Measurements from ENCODE around the gene CAPN8. TPM values are rescaled to one million over a fixed set of nuclear protein-coding genes. Genes with fewer than 3 reads are reported as not detected.
A peak's percentile ranks its signal among the peaks of the same experiment; 100 is the strongest.

CAPN8 gene
- total RNA-seq, 2 experiments from 2014 or later: 0.27 to 0.34 TPM

DNA sequence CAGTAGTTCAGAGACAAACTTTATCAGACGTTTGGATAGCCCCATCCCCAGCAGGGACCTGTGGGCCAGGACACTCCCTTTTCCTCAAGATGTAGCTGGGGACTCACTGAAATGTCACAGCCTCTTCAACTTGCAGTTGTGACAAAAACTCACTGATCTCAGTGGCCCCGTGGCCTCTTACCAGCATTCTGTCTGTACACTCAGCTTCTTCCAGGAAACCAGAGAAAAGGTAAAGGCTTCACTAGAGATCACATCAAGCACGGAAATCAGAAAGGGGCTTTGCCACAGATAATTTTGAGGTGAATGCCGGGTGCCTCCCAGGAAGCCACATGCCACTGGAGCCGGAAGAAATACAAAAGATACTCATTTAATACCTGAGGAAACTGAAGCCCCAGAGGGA lies 150.1 kb downstream of the CAPN8 start:
- peaks cover 46% of the 10 kb centered on the region for H3K4me1 Mint-ChIP-seq (ENCODE audit: low read depth)
- peak overlapping the region; percentile 89 for H3K27ac Mint-ChIP-seq
- peaks cover 3% of the 10 kb centered on the region for H3K9me3 Mint-ChIP-seq
- DNase-seq (peak in 8 of 14 experiments; percentile 8 to 80 (median 48)), ATAC-seq (ENCODE audit: poor library complexity) (peak; percentile 79)
- Histone ChIP-seq H3K27ac (ENCODE audit: low read depth in 1 of 2, low read length in 2 of 2) (peak overlapping the region in 1 of 2 donors; percentile 65), H3K4me1 (ENCODE audit: insufficient read depth, low read length) (peaks cover 41% of the 10 kb centered on the region), H3K27me3 (ENCODE audit: control insufficient read depth in 1 of 2, insufficient read depth in 2 of 2, low read length in 2 of 2) (no peaks in the 10 kb centered on the region), H3K4me3 (ENCODE audit: low read length) (no peak overlapping the region), H3K36me3 (ENCODE audit: insufficient read depth, low read length) (no peaks in the 10 kb centered on the region), H3K9me3 (ENCODE audit: control insufficient read depth in 1 of 2, insufficient read depth in 1 of 2, low read length in 2 of 2) (peaks cover 0 to 6% of the 10 kb centered on the region in 2 experiments)
- no peak for TF ChIP-seq CTCF (IDR thresholded peaks at IDR 0.05)
- peak overlapping the region; percentile 71 for H3K4me3 Mint-ChIP-seq
- H3K27me3 Mint-ChIP-seq: no peaks in the 10 kb centered on the region
- intact Hi-C loops (cut with DNase I, micrococcal nuclease): no loop called here
- H3K36me3 Mint-ChIP-seq (ENCODE audit: low read depth): no peaks in the 10 kb centered on the region
- POLR2A ChIA-PET: interaction anchor here (0.6 to 3.0 kb wide), 3 partner anchors 32 to 151 kb away, joined by 3 to 18 read pairs (median 3); partner anchors contain the start of gene SUSD4
- CTCF ChIA-PET: no interaction called here

GRCh38 chr1:223514644-223515043 lies 150.9 kb downstream of the CAPN8 start:
- ATAC-seq (ENCODE audit: poor library complexity): no peak
- peaks cover 42% of the 10 kb centered on the region for H3K4me1 ChIP-seq (ENCODE audit: insufficient read depth, low read length)
- peaks cover 2% of the 10 kb centered on the region for H3K9me3 Mint-ChIP-seq
- H3K4me3 Mint-ChIP-seq: peak overlapping the region; percentile 65
- H3K27me3 ChIP-seq (ENCODE audit: control insufficient read depth in 1 of 2, insufficient read depth in 2 of 2, low read length in 2 of 2): no peaks in the 10 kb centered on the region
- no peaks in the 10 kb centered on the region for H3K36me3 ChIP-seq (ENCODE audit: insufficient read depth, low read length)
- peak overlapping the region in 1 of 2 donors; percentile 65 for H3K27ac ChIP-seq (ENCODE audit: low read depth in 1 of 2, low read length in 2 of 2)
- peak overlapping the region; percentile 89 for H3K27ac Mint-ChIP-seq
- ChIA-PET POLR2A (interaction anchor here (1.0 to 3.0 kb wide), 4 partner anchors 11 to 381 kb away, joined by 3 to 18 read pairs (median 4); partner anchors contain the start of gene SUSD4), CTCF (no interaction called here)
- intact Hi-C loops (cut with DNase I, micrococcal nuclease): no loop called here
- TF ChIP-seq CTCF (IDR thresholded peaks at IDR 0.05): no peak
- no peak overlapping the region for H3K4me3 ChIP-seq (ENCODE audit: low read length)
- H3K9me3 ChIP-seq (ENCODE audit: control insufficient read depth in 1 of 2, insufficient read depth in 1 of 2, low read length in 2 of 2): peaks cover 0 to 3% of the 10 kb centered on the region in 2 experiments
- peaks cover 53% of the 10 kb centered on the region for H3K4me1 Mint-ChIP-seq (ENCODE audit: low read depth)
- DNase-seq: peak in 2 of 14 experiments; percentile 7 to 10
- H3K36me3 Mint-ChIP-seq (ENCODE audit: low read depth): no peaks in the 10 kb centered on the region
- H3K27me3 Mint-ChIP-seq: no peaks in the 10 kb centered on the region

DNA sequence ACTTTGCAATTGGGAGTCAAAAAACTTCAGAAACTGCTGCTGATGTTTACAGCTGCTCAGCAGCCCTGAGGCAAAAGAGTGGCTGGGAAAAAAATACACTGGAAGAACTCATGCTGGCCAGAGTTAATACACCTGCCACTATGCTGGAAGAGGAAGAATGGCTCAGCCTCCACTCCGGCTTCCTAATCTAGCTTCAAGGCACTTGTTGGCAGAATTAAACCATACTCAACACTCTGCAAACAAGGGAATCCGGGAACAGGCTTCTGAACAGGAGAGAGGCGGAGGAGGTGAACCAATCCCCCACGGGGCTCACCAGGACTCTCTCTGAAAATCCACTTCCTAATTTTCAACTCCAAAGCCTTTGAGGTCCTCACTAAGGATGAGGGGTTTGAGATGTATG lies 152.2 kb downstream of the CAPN8 start:
- intact Hi-C loops (cut with DNase I, micrococcal nuclease): no loop called here
- H3K4me1 Mint-ChIP-seq (ENCODE audit: low read depth): peaks cover 58% of the 10 kb centered on the region

More for the DNA sequence above, 152.2 kb downstream of the CAPN8 start:
- H3K4me3 ChIP-seq (ENCODE audit: low read length): no peak overlapping the region
- H3K27ac ChIP-seq (ENCODE audit: low read depth in 1 of 2, low read length in 2 of 2): no peak overlapping the region
- no peaks in the 10 kb centered on the region for H3K27me3 Mint-ChIP-seq
- peaks cover 0 to 3% of the 10 kb centered on the region in 2 experiments for H3K9me3 ChIP-seq (ENCODE audit: control insufficient read depth in 1 of 2, insufficient read depth in 1 of 2, low read length in 2 of 2)
- no peaks in the 10 kb centered on the region for H3K27me3 ChIP-seq (ENCODE audit: control insufficient read depth in 1 of 2, insufficient read depth in 2 of 2, low read length in 2 of 2)
- no peak for TF ChIP-seq CTCF (IDR thresholded peaks at IDR 0.05)
- H3K9me3 Mint-ChIP-seq: no peaks in the 10 kb centered on the region
- ChIA-PET POLR2A (interaction anchor here (1.4 kb wide), 1 partner anchor 10 kb away, joined by 4 read pairs; no protein-coding TSS in a partner anchor), CTCF (no interaction called here)
- DNase-seq (no peak), ATAC-seq (ENCODE audit: poor library complexity) (no peak)
- H3K4me3 Mint-ChIP-seq: no peak overlapping the region
- no peaks in the 10 kb centered on the region for H3K36me3 Mint-ChIP-seq (ENCODE audit: low read depth)
- H3K27ac Mint-ChIP-seq: peak overlapping the region; percentile 89
- no peaks in the 10 kb centered on the region for H3K36me3 ChIP-seq (ENCODE audit: insufficient read depth, low read length)
- H3K4me1 ChIP-seq (ENCODE audit: insufficient read depth, low read length): peaks cover 47% of the 10 kb centered on the region

Measured in CD4-positive, alpha-beta T cell (primary cell).